GM11168 (cell line): ENCODE data around the gene NABP1.

Source experiments
- in situ Hi-C: fragments of 300-500 bp; cut with MboI; formaldehyde crosslinking; loops from one replicate; pipeline ENCODE4 v1.12.0; 2022; ENCODE audit warnings: low sequenced_read_pairs; ENCODE audit not compliant: unreplicated experiment

Gene NABP1

GRCh38 chr2:191678437-191679100 is 633 bp downstream of the NABP1 start:
- in situ Hi-C loops = loop anchor here (25.0 kb wide), 1 partner anchor 516 kb away; the partner anchor contains the start of gene STAT4

GRCh38 chr2:191679818-191680600 is 2.1 kb downstream of the NABP1 start:
- in situ Hi-C loops = loop anchor here (25.0 kb wide), 1 partner anchor 518 kb away; the partner anchor contains the start of gene STAT4

GRCh38 chr2:191680639-191681038 is 2.7 kb downstream of the NABP1 start:
- in situ Hi-C loops = loop anchor here (25.0 kb wide), 1 partner anchor 518 kb away; the partner anchor contains the start of gene STAT4

- in situ Hi-C loops = loop anchor here (25.0 kb wide), 1 partner anchor 520 kb away; the partner anchor contains the start of gene STAT4
Measured at GRCh38 chr2:191682126-191682525, 4.2 kb downstream of the NABP1 start.

GRCh38 chr2:191686066-191686465 is 8.1 kb downstream of the NABP1 start:
- in situ Hi-C loops = loop anchor here (25.0 kb wide), 1 partner anchor 524 kb away; the partner anchor contains the start of gene STAT4

- in situ Hi-C loops = loop anchor here (25.0 kb wide), 1 partner anchor 524 kb away; the partner anchor contains the start of gene STAT4
Measured at GRCh38 chr2:191686729-191687128, 8.8 kb downstream of the NABP1 start.

GRCh38 chr2:191687867-191688266 is 9.9 kb downstream of the NABP1 start:
- in situ Hi-C loops = loop anchor here (25.0 kb wide), 1 partner anchor 526 kb away; the partner anchor contains the start of gene STAT4

- in situ Hi-C loops = loop anchor here (25.0 kb wide), 1 partner anchor 527 kb away; the partner anchor contains the start of gene STAT4
Measured at GRCh38 chr2:191688934-191689695, 11.2 kb downstream of the NABP1 start.

GRCh38 chr2:191690327-191690726 is 12.4 kb downstream of the NABP1 start:
- in situ Hi-C loops = loop anchor here (5.0 to 25.0 kb wide), 2 partner anchors 123 to 528 kb away; partner anchors contain the start of gene STAT4

- in situ Hi-C loops = loop anchor here (5.0 to 25.0 kb wide), 2 partner anchors 124 to 529 kb away; partner anchors contain the start of gene STAT4
Measured at GRCh38 chr2:191691016-191691735, 13.2 kb downstream of the NABP1 start.

GRCh38 chr2:191691898-191692297 is 14.0 kb downstream of the NABP1 start:
- in situ Hi-C loops = loop anchor here (5.0 to 25.0 kb wide), 2 partner anchors 125 to 530 kb away; partner anchors contain the start of gene STAT4

GRCh38 chr2:191692502-191693115 is 14.7 kb downstream of the NABP1 start:
- in situ Hi-C loops = loop anchor here (5.0 to 25.0 kb wide), 2 partner anchors 125 to 530 kb away; partner anchors contain the start of gene STAT4

- in situ Hi-C loops = loop anchor here (5.0 to 25.0 kb wide), 2 partner anchors 126 to 531 kb away; partner anchors contain the start of gene STAT4
Measured at GRCh38 chr2:191693166-191693565, 15.2 kb downstream of the NABP1 start.

- in situ Hi-C loops = loop anchor here (5.0 to 25.0 kb wide), 2 partner anchors 126 to 531 kb away; partner anchors contain the start of gene STAT4
Measured at GRCh38 chr2:191693778-191694177, 15.8 kb downstream of the NABP1 start.

- in situ Hi-C loops = loop anchor here (25.0 kb wide), 1 partner anchor 534 kb away; the partner anchor contains the start of gene STAT4
Measured at GRCh38 chr2:191696001-191696400, 18.1 kb downstream of the NABP1 start.

- in situ Hi-C loops = loop anchor here (25.0 kb wide), 1 partner anchor 535 kb away; the partner anchor contains the start of gene STAT4
Measured at GRCh38 chr2:191696966-191697365, 19.0 kb downstream of the NABP1 start.

GRCh38 chr2:191697870-191698269 is 19.9 kb downstream of the NABP1 start:
- in situ Hi-C loops = loop anchor here (25.0 kb wide), 1 partner anchor 536 kb away; the partner anchor contains the start of gene STAT4

GRCh38 chr2:191699341-191699945 is 21.5 kb downstream of the NABP1 start:
- in situ Hi-C loops = loop anchor here (25.0 kb wide), 1 partner anchor 537 kb away; the partner anchor contains the start of gene STAT4
